ENCODE data around the gene MITF. TPM values are rescaled to one million over a fixed set of nuclear protein-coding genes. Genes with fewer than 3 reads are reported as not detected.

Gene MITF, protein sequence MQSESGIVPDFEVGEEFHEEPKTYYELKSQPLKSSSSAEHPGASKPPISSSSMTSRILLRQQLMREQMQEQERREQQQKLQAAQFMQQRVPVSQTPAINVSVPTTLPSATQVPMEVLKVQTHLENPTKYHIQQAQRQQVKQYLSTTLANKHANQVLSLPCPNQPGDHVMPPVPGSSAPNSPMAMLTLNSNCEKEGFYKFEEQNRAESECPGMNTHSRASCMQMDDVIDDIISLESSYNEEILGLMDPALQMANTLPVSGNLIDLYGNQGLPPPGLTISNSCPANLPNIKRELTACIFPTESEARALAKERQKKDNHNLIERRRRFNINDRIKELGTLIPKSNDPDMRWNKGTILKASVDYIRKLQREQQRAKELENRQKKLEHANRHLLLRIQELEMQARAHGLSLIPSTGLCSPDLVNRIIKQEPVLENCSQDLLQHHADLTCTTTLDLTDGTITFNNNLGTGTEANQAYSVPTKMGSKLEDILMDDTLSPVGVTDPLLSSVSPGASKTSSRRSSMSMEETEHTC
- total RNA-seq = 28.0 TPM

DNA sequence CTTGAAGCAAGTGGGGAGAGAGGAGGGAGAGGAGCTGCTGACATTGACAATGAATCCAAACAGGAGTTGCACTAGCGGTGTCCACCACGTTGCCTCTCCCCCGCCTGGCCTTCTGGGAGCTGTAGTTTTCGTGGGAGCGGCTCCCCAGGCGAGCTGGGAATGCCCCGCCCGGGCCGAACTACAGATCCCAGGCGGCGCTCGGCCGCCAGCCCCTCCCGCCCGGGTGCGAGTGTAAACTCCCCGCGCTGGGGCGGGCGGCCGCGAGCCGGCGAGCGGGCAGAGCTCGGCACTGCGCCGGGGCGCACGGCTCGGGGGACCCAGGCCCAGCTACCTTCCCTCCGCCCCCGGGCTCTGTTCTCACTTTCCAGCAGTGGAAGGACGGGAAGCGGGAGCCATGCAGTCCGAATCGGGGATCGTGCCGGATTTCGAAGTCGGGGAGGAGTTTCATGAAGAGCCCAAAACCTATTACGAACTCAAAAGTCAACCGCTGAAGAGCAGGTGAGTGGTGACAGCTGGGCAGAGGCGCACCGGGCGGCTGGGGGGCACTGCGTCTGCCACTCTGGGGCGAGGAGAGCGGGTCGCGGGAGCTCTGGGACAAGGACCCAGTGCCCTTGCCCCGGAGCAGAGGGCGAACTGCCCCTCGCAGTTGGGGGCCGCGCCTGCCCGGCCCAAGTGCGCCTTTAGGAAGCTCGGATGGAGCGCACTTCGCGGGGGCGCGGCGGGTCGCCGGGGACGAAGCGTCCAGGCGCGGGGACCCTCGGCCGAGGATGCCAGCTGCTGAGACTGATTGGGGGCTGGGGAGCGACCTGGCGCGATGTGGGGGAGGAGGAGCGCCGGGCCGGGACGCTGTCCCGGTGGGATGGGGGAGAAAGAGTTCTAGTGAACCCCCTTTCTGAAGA, at the start of gene MITF:
MITF (plus strand) TSS at position 261 of the 899 bp plus-strand sequence; CDS start at position 395, 134 bp downstream.
- DNase-seq (ENCODE audit: low spot score) = peak; percentile 91

DNA sequence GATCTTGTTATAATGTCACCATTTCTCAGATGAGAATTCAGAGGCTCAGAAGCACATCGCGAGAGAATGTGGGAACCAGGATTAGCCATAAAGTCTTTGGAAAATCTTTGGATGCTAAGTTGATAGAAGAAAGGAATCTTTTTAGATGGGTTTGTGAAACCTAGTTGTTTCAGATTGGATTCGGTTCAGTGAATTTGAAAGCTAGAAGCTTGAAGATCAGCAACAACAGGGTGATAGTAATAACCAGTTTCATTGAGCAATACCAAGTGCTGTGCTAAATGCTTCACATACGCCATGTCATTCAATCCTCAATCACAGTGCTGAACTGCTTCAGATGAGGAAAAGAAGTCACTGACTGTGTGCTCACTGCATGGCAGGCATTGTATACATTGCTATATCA, 47.4 kb upstream of the MITF start:
- no peak for DNase-seq (ENCODE audit: low spot score)

DNA sequence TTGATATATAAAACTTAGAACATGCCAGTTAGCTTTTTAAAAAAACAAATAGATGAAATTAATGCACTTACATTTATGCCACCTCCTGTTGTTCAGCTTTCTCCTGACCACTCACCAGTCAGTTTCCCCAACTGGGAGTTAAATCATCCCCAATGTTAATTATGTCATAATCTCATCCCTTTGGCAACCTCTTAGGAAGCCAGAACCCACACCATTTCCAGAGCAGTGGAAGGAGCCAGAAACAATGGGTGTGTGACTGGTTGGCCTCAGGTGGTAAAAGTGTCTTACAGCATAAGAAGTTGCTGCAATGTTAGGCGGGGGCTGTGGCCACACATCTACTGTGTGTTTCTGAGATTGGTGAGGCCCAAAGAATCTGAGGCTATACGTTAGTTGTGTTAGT, 46.5 kb upstream of the MITF start:
- no peak for DNase-seq (ENCODE audit: low spot score)

DNA sequence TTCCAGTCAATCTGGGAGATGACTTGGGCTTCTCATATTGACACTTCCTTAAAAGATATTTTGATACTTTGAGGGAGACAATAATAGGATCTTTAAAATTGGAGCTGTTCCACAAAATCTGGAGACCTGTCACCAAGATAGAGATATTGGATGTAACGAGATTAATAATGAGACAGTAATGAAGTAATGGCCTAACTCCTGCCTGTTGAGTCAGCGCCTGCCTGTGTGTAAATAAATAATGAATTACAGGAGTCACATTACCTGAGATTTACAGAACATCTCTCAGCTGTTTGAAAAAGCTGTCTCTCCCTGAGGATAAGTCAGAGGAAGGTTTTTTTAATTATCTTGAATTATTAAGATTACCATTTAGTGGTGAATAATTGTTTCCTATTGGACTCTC, 43.8 kb upstream of the MITF start:
- no peak for DNase-seq (ENCODE audit: low spot score)

DNA sequence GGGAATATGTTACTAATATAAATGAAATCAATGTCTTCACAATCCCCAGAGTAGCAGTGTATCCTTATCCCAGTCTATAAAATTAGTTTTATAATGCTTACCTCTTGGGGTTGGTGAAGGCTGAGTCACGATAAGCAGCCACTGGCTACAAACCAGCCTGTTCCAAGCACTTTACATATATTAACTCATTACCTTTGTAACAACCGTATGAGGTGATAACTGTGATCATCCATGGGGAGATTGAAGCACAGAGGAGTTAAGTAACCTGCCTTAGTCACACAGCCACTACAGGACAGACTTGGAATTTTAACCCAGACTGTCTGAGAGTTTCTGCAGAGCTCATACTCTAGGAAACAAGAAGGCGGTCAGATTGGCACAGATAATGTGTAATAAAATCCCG, 43.3 kb upstream of the MITF start:
- no peak for DNase-seq (ENCODE audit: low spot score)

DNA sequence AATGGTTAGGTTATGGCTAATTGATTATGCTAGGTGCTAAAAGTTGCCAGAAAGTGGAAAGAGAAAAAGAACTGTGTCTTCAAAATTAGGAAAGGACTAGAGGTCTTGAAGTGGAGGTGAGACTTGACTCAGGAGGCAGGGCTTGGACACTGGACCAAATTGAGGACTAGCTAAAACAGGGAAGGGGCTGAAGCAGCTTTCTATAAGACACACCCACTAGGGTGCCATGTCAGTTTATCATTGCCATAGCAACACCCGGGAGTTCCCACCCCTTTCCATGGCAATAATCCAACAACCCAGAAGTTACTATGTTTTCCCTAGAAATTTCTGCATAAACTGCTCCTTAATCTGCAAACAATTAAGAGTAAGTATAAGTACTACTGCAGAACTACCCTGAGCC, 42.9 kb upstream of the MITF start:
- DNase-seq (ENCODE audit: low spot score) = no peak

DNA sequence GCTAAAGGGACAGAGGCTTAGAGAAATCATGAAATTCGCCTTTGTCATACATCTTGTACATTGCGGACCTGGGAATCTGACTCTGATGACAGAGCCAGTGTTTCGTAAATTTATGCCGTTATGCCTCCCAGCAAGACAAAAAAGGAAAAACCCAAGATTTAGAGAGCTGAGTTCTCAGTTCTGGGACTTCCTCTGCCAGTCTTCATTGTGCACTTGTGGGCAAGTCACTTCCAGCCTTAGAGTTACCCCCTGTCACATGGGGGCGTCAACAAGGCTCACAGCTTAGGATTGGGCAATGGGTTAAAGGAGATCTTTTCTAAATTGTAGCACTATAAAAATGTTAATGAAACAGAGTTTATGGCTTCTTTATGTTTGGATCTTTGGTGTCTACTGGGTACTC, 41.9 kb upstream of the MITF start:
- DNase-seq (ENCODE audit: low spot score) = no peak

DNA sequence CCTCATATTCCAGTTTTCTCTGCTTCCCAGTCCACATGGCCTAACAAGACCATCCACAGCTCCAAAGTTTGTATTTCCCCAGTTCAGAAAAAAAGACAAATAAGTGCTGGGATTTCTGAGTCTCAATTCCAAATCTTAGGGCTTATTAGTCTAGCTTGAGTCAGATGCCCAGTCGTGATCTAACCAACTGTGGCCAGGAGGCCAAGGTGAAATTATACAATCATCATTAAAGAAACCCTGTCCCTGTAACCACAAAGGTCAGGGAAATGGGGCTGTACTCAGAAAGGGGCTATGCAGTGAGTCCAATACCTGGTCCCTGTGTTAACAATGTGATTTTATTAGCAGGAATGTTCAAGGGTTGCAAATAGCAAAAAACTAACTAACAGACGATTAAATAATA, 40.5 kb upstream of the MITF start:
- DNase-seq (ENCODE audit: low spot score) = no peak

DNA sequence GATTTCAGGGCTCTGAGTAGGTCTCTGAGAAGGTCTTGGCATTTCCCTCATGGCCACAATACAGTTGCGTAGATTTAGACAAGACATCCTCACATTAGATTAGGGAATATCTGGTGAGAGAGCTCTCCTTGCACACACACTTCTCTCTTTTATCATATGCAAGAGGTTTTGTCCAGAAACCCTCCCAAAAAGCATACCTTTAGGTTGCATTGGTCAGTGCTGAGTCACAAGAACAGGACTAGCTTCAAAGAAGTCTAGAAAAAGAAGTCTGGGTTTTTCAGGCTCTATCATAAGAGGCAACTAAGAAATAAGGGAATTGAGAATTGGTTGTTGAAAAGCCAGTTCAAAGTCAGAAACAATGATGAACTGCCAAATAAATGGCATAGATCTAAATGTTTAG, 40.1 kb upstream of the MITF start:
- no peak for DNase-seq (ENCODE audit: low spot score)

DNA sequence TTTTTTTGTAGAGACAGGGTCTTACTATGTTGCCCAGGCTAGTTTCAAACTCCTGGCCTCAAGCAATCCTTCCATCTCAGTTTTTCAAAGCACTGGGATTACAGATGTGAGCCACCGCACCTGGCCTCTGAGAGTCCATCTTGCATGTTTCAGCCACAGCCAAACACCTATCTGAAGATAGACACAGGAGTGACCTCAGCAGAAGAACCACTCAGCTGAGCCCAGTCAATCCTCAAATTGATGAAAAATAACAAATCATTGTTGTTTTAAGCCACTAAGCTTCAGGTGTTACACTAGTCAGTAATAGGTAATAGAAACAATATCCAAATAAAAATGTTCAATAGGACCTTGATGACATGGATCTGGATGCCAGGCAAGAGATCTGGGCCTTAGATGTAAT, 38.3 kb upstream of the MITF start:
- DNase-seq (ENCODE audit: low spot score) = no peak

DNA sequence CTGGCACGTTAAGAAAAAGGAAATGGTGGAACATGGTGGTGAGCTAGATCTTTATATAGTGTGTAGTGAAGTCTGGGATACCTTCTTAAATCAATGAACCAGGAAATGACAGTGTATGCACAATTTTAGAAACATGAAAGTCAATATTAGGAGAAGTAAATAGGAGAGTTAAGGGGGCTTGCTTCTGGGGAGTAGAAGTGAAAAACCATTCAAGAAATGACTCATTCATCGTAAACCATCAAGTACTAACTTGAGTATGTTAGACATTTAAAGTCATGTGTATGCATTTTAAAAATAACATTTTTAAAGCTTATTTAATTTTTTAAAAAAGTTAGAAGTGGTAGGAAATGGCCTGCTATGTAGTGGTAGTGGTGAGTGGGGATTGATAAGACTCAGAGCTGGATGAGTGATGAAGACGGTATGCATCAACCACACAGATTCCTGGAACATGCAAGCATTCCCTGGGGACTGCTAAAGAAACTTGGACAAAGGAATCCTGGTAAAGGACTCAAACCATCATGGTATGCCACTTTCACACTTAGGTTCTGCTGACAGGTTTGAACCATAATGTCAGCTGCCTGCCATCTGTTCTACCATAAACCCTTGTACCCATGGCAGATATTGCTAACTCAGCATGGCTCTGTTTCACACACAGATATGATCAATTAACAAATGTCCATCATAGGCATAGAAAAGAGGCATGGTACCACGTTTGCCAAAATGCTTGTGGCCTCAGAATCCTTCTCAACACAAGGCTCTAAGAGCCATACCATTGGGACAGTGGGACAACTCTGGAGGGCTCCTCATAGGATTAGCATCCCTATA, 28.9 kb upstream of the MITF start:
- no peak for DNase-seq (ENCODE audit: low spot score)

DNA sequence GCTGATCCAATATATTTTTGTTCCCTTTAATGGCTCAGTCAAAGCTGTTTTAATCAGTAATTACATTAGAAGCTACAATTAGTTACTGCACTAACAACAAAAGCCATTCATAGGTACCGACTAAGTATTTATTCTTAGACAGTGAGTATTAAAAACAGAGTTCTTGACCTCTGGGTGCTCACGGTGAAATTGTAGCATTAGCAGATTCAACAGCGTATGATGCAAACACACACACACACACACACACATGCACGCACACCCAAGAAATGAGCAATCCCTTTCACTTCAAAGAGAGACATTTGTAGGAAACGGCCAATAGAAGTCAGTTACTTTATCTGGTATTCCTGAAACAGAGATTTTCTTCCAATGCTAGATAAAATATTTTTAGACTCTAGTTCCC, 27.0 kb upstream of the MITF start:
- no peak for DNase-seq (ENCODE audit: low spot score)

DNA sequence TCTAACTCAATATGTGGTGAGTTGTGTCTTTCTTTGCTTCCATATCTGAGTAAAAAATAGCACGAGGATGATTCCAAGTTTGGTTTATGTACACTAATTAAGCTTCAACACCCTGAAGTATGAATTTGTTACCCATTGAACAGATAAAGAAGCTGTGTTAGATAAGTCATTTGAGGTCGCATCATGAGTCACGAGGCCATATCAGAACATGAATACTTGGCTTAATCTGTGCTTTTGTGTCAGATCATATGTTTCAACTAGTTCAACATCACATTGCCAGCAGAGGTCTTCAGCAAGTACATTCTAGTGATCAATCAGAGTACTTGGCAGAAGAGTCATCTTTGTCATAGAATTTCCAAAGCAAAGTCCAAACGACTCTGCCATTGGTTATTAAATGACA, 26.3 kb upstream of the MITF start:
- no peak for DNase-seq (ENCODE audit: low spot score)

DNA sequence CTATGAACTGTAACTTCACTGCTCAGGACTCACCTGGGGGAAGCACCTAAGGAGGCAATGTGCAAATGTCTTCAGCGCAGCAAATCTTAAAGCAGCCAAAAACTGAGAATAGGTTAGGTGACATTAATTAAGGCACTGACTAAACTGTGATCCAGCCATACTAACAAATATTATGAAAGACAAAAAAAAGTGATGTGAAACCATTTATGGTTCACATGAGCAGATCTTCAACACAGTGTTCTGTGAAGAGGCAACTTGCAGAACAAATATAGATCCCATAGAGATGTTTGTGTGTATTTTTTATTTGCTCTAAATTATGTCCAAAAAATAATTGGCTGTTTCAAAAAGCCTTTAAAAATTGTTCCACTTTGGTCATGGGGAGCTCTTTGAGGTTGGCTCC, 24.1 kb upstream of the MITF start:
- no peak for DNase-seq (ENCODE audit: low spot score)

DNA sequence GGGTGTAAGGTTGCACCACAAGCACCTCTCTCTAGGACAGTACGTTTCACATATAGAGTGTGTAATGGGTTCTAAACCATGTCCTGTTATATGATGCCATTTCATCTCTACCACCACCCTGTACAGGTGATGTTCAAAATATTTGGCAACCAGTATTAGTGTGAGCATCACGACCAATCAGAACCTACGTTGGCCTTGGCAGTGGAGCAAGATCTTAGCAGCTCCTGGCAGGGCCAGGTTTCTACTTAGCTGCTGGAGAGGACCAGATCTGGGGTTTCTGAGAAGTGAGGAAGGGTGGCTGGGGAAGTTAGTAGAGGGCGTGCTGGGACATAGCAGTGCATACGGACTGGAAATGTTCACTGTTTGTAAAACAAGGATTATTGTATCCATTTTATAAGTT, 23.1 kb upstream of the MITF start:
- no peak for DNase-seq (ENCODE audit: low spot score)

DNA sequence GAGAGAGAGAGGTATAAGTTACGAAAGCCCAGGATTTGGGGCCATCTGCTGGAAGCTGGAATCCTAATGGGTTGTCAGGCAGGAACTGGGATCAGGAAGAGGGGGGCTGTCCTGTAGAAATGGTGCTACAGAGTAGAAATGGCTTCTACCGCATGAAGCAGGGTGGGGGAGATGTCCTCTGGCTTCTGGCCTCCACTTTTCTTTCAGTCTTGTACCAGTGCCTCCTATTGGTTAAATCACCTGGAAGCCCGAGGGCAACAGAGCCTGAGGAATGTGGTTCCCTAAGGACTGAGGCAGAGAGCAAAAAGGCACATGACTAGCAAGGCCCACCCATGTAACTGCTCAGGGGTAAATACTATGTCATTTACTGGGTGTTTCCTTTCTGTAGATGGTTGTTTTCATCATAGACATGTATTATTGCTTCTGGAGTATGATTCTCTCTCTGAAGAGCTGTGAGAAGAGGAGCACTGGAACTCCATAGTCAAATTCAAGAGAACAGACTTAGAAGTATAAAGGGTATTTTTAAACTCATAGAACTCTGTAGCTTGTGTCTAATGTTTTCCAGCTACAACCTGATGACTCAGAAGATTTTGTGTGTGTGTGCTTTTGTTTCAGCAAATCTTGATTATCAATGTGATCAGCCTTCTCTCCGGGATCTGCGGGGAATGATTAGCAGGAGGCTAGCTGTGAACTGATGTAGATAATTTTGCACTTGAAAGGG, 20.2 kb upstream of the MITF start:
- DNase-seq (ENCODE audit: low spot score) = no peak

DNA sequence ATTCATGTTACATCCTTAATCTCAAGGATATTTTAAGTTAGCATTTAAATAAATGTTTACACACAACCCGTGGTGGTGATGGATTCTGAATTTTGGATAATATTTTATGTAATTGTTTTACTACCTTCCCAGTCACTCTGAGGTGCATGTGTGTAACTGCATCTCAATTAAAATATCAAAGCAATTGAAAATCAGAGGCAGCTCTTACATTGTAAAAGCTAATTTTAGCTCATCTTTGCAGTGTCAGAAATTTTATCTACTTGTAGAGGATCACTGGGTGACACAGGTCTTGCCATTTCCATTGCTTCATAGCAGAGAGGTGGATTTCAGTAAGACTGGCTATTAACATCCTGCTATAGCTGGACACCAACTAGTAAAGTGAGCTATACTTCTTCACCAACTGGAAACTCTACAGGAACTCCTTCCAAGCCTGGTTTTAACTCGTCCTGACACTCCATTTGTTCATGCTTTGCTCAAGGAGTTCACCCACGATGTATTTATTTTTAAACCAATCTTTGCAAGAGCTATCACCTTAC, 19.6 kb upstream of the MITF start:
- no peak for DNase-seq (ENCODE audit: low spot score)

DNA sequence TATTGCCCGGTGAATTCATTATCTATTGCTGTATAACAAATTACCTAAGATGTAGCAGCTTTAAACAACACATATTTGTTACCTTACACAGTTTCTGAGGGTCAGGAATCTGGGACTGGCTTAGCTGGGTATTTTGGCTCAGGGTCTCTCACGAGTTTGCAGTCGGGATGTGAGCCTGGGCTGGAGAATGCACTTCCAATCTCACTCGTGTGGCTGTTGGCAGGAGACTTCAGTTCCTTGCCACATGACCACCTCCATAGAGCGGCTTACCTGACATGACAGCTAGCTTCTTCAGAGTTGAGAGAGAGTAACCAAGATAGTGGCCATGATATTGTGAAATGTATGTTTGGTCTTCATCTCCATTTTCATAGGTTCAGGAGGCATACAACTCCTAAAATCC, 18.4 kb upstream of the MITF start:
- no peak for DNase-seq (ENCODE audit: low spot score)

DNA sequence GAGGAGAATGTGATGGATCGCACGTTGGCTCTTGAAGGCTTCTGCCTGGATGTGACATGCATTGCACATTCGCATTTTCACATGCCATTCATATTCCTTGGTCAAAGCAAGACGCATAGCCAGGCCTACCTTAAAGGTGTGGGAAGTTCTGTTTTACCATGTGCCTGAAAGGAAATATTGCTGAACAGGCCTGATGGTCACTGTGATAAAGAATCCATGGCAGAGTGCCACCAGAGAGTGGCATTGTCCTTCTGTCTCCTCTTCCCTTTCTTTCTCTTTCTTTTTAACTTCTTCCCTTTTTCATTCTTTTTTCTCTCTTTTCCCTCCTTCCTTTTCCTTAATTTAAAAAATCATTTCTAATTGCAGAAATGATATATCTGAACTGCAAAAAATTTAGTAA, 15.9 kb upstream of the MITF start:
- no peak for DNase-seq (ENCODE audit: low spot score)

DNA sequence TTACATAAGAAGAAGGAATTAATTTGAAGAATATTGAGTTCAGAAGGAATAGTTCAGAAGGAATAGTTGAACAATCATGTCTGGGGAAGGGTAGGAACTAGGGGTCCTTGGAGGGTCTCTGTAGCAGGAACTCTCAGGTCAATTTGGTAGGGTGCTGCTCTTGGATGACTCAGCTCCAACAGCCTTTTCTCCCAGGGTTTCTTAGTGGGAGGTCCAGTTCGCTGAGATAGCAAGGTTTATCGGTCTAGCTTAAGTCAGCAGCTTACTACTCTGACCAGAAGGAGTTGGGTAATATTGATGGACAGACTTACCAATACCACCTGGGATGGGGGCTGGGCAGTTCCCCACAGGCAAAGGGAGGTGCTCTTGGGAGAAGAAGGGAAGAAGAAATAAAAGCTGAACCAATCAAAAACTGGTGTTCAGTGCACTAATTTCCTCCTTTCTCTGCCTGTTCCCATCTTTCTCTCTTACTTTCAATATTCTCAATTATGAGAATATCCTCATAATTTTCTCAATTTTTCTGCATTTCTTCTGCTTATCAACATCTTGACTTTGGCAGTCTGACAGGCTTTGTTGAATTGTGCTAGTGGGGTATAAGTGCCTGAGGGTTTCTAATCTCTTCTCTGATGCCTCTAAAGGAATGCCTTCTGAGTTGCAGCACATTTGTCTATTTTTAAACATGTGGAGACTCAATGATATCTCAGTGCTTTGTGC, 14.4 kb upstream of the MITF start:
- no peak for DNase-seq (ENCODE audit: low spot score)

Data from ureter (tissue), 1 donor.